SK-N-SH treated with all-trans-retinoic acid at 6 μM for 48 hours (cell line): ENCODE results near the gene MARCHF11.

Experiments used
- ATAC-seq: fragments of 200-7000 bp; cut with Tn5 transposase; 3 replicates; pipeline ENCODE4 v1.9.1; 2020; ENCODE audit warnings: mild to moderate bottlenecking, moderate library complexity
- ARNTL ChIP-seq: fragments of 450-650 bp; formaldehyde crosslinking; IDR thresholded peaks from 2 replicates; pipeline ENCODE4 v1.5.0; 2020; ENCODE audit warnings: low read depth, mild to moderate bottlenecking, moderate library complexity, borderline replicate concordance
- BACH2 ChIP-seq: fragments of 250-450 bp; sonication (Bioruptor Pico); IDR thresholded peaks from 2 replicates; pipeline ENCODE4 v1.9.0; 2021; ENCODE audit warnings: mild to moderate bottlenecking, borderline replicate concordance
- CSDC2 ChIP-seq: fragments of 250-450 bp; sonication (Bioruptor Pico); IDR thresholded peaks from 2 replicates; pipeline ENCODE4 v1.5.0; 2020; ENCODE audit warnings: mild to moderate bottlenecking, moderate library complexity
- CSRNP3 ChIP-seq: fragments of 250-450 bp; sonication (Bioruptor Pico); IDR thresholded peaks from 2 replicates; pipeline ENCODE4 v1.5.1; 2021; ENCODE audit warnings: mild to moderate bottlenecking, moderate library complexity
- GLIS3 ChIP-seq: fragments of 250-450 bp; sonication (Bioruptor Pico); IDR thresholded peaks from 2 replicates; pipeline ENCODE4 v1.5.0; 2020; ENCODE audit warnings: mild to moderate bottlenecking, moderate library complexity
- ISL1 ChIP-seq: fragments of 250-450 bp; sonication (Bioruptor Pico); IDR thresholded peaks from 2 replicates; pipeline ENCODE4 v2.1.2; 2022; ENCODE audit warnings: mild to moderate bottlenecking, moderate library complexity
- OSR1 ChIP-seq: fragments of 250-450 bp; sonication (Bioruptor Pico); IDR thresholded peaks from 2 replicates; pipeline ENCODE4 v1.8.0; 2022; ENCODE audit warnings: moderate library complexity, mild to moderate bottlenecking, inconsistent platforms
- PATZ1 ChIP-seq: fragments of 250-450 bp; sonication (Bioruptor Pico); IDR thresholded peaks from 2 replicates; pipeline ENCODE4 v1.8.0; 2020; ENCODE audit warnings: mild to moderate bottlenecking, moderate library complexity, borderline replicate concordance
- PPARA ChIP-seq: fragments of 250-450 bp; sonication (Bioruptor Pico); IDR thresholded peaks from 2 replicates; pipeline ENCODE4 v1.5.0; 2020; ENCODE audit warnings: mild to moderate bottlenecking, borderline replicate concordance
- RARB ChIP-seq: fragments of 250-450 bp; sonication (Bioruptor Pico); IDR thresholded peaks from 2 replicates; pipeline ENCODE4 v1.8.0; 2021; ENCODE audit warnings: mild to moderate bottlenecking, moderate library complexity
- SNAI2 ChIP-seq: fragments of 250-450 bp; sonication (Bioruptor Pico); IDR thresholded peaks from 2 replicates; pipeline ENCODE4 v1.5.0; 2020; ENCODE audit warnings: mild to moderate bottlenecking, moderate library complexity
- TCF4 ChIP-seq: fragments of 250-450 bp; sonication (Bioruptor Pico); IDR thresholded peaks from 2 replicates; pipeline ENCODE4 v1.8.0; 2021; ENCODE audit warnings: mild to moderate bottlenecking, moderate library complexity, borderline replicate concordance
- TSHZ2 ChIP-seq: fragments of 250-450 bp; sonication (Bioruptor Pico); IDR thresholded peaks from 2 replicates; pipeline ENCODE4 v1.5.0; 2020; ENCODE audit warnings: mild to moderate bottlenecking, moderate library complexity
- ZC3H10 ChIP-seq: fragments of 250-450 bp; sonication (Bioruptor Pico); IDR thresholded peaks from 2 replicates; pipeline ENCODE4 v1.5.1; 2021; ENCODE audit warnings: mild to moderate bottlenecking, moderate library complexity
- ZFP30 ChIP-seq: fragments of 450-650 bp; formaldehyde crosslinking; IDR thresholded peaks from 2 replicates; pipeline ENCODE4 v1.5.0; 2022; ENCODE audit warnings: mild to moderate bottlenecking, moderate library complexity
- ZNF565 ChIP-seq: fragments of 450-650 bp; formaldehyde crosslinking; conservative IDR thresholded peaks from 2 replicates; pipeline ENCODE4 v1.5.0; 2020; ENCODE audit warnings: low read depth, mild to moderate bottlenecking, moderate library complexity
- ZNF8 ChIP-seq: fragments of 450-650 bp; formaldehyde crosslinking; IDR thresholded peaks from 2 replicates; pipeline ENCODE4 v1.5.0; 2020; ENCODE audit warnings: mild to moderate bottlenecking, moderate library complexity
- TF ChIP-seq, protein P1 (sequence below): fragments of 250-450 bp; sonication (Bioruptor Pico); IDR thresholded peaks from 2 replicates; pipeline ENCODE4 v1.5.1; 2020; ENCODE audit warnings: low read depth, mild to moderate bottlenecking, moderate library complexity
- TF ChIP-seq, protein P2 (sequence below): fragments of 250-450 bp; sonication (Bioruptor Pico); IDR thresholded peaks from 2 replicates; pipeline ENCODE4 v1.8.0; 2021; ENCODE audit warnings: low read depth, mild to moderate bottlenecking, moderate library complexity, borderline replicate concordance

MARCHF11 gene

GRCh38 chr5:16131878-16132277 lies 47.7 kb downstream of the MARCHF11 start:
- TF ChIP-seq SNAI2 (no peak), CSDC2 (no peak), ZNF8 (CRISPR knock-in tag) (no peak), BACH2 (CRISPR knock-in tag) (no peak)
- no peak for ATAC-seq

GRCh38 chr5:16128944-16129343 lies 50.6 kb downstream of the MARCHF11 start:
- TF ChIP-seq RARB (CRISPR knock-in tag) (no peak), OSR1 (CRISPR knock-in tag) (no peak)
- ATAC-seq, result no peak

DNA sequence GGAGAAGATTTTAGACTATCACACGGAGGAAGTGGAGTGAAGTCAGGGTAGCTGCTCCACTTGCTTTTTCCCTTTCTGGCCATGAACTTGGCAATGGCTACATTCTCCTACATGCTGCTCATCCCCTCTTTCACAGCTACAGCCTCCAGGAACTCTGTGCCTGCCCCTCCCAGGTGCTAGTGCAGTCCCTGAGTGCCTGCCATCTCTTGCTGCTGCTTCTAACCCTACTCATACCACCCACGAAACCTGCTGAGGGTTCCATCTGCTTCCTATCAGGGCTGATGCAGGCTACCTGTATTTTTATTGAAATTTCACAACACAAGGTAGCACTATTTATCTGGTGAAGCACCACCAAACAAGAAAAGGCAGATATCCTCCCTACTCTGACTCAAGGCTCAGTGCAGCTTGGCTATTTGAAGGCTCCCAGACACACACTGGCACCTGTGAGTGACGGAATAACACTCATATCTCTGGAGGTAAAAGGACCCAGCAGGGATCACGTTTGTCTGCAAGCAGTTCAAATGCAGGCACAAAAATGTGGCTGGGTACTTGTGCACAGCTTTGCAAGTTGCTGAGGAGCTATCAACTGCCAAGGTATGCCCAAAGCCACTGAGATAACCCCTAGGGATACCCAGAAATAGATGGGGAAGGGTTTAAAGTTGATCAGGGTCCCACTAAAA lies 51.6 kb downstream of the MARCHF11 start:
- TF ChIP-seq ZNF8 (CRISPR knock-in tag), result no peak
- TF ChIP-seq GLIS3 (CRISPR knock-in tag), result no peak
- no peak for TF ChIP-seq TSHZ2 (CRISPR knock-in tag)
- no peak for TF ChIP-seq SNAI2
- no peak for TF ChIP-seq CSRNP3 (CRISPR knock-in tag)
- no peak for TF ChIP-seq ARNTL (CRISPR knock-in tag)
- no peak for TF ChIP-seq RARB (CRISPR knock-in tag)
- TF ChIP-seq PATZ1 (CRISPR knock-in tag), result no peak
- TF ChIP-seq PPARA (CRISPR knock-in tag), result no peak
- no peak for TF ChIP-seq OSR1 (CRISPR knock-in tag)
- TF ChIP-seq ZNF565, result no peak
- TF ChIP-seq, protein P1, sequence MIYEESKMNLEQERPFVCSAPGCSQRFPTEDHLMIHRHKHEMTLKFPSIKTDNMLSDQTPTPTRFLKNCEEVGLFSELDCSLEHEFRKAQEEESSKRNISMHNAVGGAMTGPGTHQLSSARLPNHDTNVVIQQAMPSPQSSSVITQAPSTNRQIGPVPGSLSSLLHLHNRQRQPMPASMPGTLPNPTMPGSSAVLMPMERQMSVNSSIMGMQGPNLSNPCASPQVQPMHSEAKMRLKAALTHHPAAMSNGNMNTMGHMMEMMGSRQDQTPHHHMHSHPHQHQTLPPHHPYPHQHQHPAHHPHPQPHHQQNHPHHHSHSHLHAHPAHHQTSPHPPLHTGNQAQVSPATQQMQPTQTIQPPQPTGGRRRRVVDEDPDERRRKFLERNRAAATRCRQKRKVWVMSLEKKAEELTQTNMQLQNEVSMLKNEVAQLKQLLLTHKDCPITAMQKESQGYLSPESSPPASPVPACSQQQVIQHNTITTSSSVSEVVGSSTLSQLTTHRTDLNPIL (CRISPR knock-in tag), result no peak
- TF ChIP-seq, protein P2, sequence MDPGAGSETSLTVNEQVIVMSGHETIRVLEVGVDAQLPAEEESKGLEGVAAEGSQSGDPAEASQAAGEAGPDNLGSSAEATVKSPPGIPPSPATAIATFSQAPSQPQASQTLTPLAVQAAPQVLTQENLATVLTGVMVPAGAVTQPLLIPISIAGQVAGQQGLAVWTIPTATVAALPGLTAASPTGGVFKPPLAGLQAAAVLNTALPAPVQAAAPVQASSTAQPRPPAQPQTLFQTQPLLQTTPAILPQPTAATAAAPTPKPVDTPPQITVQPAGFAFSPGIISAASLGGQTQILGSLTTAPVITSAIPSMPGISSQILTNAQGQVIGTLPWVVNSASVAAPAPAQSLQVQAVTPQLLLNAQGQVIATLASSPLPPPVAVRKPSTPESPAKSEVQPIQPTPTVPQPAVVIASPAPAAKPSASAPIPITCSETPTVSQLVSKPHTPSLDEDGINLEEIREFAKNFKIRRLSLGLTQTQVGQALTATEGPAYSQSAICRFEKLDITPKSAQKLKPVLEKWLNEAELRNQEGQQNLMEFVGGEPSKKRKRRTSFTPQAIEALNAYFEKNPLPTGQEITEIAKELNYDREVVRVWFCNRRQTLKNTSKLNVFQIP (CRISPR knock-in tag), result no peak
- TF ChIP-seq ZC3H10 (CRISPR knock-in tag), result no peak
- no peak for TF ChIP-seq BACH2 (CRISPR knock-in tag)
- no peak for TF ChIP-seq CSDC2
- no peak for TF ChIP-seq ZFP30 (CRISPR knock-in tag)
- no peak for TF ChIP-seq TCF4
- TF ChIP-seq, all 23 proteins: peak for 0
- no peak for ATAC-seq

DNA sequence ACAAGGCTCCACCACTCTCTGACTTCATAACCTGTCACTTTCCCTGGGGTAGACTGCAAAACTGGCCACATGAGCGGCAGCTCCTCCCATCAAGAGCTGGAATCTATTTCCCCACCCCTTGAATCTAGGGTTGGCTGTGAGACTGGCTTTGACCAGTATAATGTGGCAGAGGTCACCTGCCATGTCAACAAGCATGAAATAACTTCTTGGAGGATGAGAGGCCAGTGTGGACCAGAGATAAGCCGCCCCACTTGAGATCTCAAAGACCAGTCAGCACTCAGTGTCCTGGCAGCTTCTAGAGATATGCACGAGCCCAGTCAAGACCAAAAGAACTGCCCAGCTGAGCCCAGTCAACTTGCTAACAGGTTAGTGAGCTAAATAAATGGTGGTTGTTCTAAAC lies 59.0 kb downstream of the MARCHF11 start:
- TF ChIP-seq RARB (CRISPR knock-in tag) (no peak), ZNF8 (CRISPR knock-in tag) (no peak), BACH2 (CRISPR knock-in tag) (no peak), ISL1 (CRISPR knock-in tag) (no peak), ARNTL (CRISPR knock-in tag) (no peak), TSHZ2 (CRISPR knock-in tag) (no peak)
- ATAC-seq, result no peak
